Peyer's patch (tissue), 4 donors: Measurements from ENCODE around the gene CHTOP. TPM values are rescaled to one million over a fixed set of nuclear protein-coding genes. Genes with fewer than 3 reads are reported as not detected.

Experiments used
- DNase-seq, 3 donors: peaks; one replicate each; pipeline ENCODE4 v3.0.0-alpha.2; 2017 to 2019
- H3K27ac ChIP-seq, 4 donors: fragments of 200-600 bp; sonication (generic); one replicate each; pipeline ENCODE4 v1.5.1; 2016 to 2019
- H3K27me3 ChIP-seq, 2 donors: fragments of 200-600 bp; sonication (generic); one replicate each; pipeline ENCODE4 v1.5.1; 2019
- H3K36me3 ChIP-seq, 3 donors: fragments of 200-600 bp; sonication (generic); one replicate each; pipeline ENCODE4 v1.5.1; 2016 to 2019
- H3K4me1 ChIP-seq, 4 donors: fragments of 200-600 bp; sonication (generic); one replicate each; pipeline ENCODE4 v1.5.1; 2016 to 2019
- H3K4me3 ChIP-seq, 4 donors: fragments of 200-600 bp; sonication (generic); 1 replicate in 3 of 4; 2 replicates in 1 of 4; pipeline ENCODE4 v1.5.1; 2016 to 2019; ENCODE audit warnings: mild to moderate bottlenecking in 1 of 4
- H3K9me3 ChIP-seq, 4 donors: fragments of 200-600 bp; sonication (generic); one replicate each; pipeline ENCODE4 v1.5.1; 2016 to 2019; ENCODE audit warnings: mild to moderate bottlenecking in 1 of 4
- CTCF ChIP-seq, 6 experiments: fragments of 450-650 bp in 4 of 6; fragments of 200-600 bp in 2 of 6; sonication (generic) in 1 of 6; IDR thresholded peaks; one replicate each; pipeline ENCODE4 v1.5.1; 2017 to 2019; ENCODE audit warnings: antibody characterized with exemption in 6 of 6, mild to moderate bottlenecking in 3 of 6, moderate library complexity in 1 of 6
- POLR2A ChIP-seq, 2 donors: fragments of 450-650 bp; IDR thresholded peaks; one replicate each; pipeline ENCODE4 v1.5.1; 2017; ENCODE audit warnings: antibody characterized with exemption in 2 of 2, mild to moderate bottlenecking in 2 of 2, moderate library complexity in 2 of 2
- total RNA-seq, 4 donors: library from RNA; depleted of rRNA; stranded (reverse); fragments of >200 nt; gene quantifications; one replicate each; pipeline ENCODE4 v1.1.0, GENCODE V29; 2016

The CHTOP gene
- total RNA-seq, 4 donors from 2014 or later = 53.8 to 80.8 (median 68.7) TPM

GRCh38 chr1:153613406-153613805, 20.5 kb upstream of the CHTOP start:
- peaks cover 0 to 54% (median 4%) of the 10 kb centered on the region in 4 donors for H3K4me1 ChIP-seq
- H3K27me3 ChIP-seq = no peaks in the 10 kb centered on the region
- TF ChIP-seq CTCF (IDR thresholded peaks at IDR 0.05) (no peak), POLR2A (IDR thresholded peaks at IDR 0.05) (no peak)
- H3K4me3 ChIP-seq = peak overlapping the region in 2 of 4 donors; percentile 64 to 76
- no peaks in the 10 kb centered on the region for H3K9me3 ChIP-seq
- DNase-seq = no peak
- H3K27ac ChIP-seq = peak overlapping the region; percentile 60 to 100 (median 92)
- no peaks in the 10 kb centered on the region for H3K36me3 ChIP-seq

- Histone ChIP-seq H3K4me1 (peaks cover 0 to 50% (median 4%) of the 10 kb centered on the region in 4 donors), H3K4me3 (peak overlapping the region in 2 of 4 donors; percentile 52 to 62), H3K36me3 (no peaks in the 10 kb centered on the region), H3K9me3 (no peaks in the 10 kb centered on the region), H3K27me3 (no peaks in the 10 kb centered on the region), H3K27ac (peak overlapping the region in 3 of 4 donors; percentile 91 to 100 (median 93))
- no peak for DNase-seq
- TF ChIP-seq POLR2A (IDR thresholded peaks at IDR 0.05) = peak in 1 of 2 donors; percentile 24
- TF ChIP-seq CTCF (IDR thresholded peaks at IDR 0.05) = no peak
Measured at GRCh38 chr1:153614189-153614900, 19.5 kb upstream of the CHTOP start.

GRCh38 chr1:153614906-153615305, 19.0 kb upstream of the CHTOP start:
- Histone ChIP-seq H3K27me3 (no peaks in the 10 kb centered on the region), H3K4me3 (peak overlapping the region in 2 of 4 donors; percentile 52 to 62), H3K36me3 (peaks cover 0 to 4% (median 0%) of the 10 kb centered on the region in 3 donors), H3K9me3 (no peaks in the 10 kb centered on the region), H3K4me1 (peaks cover 0 to 44% (median 4%) of the 10 kb centered on the region in 4 donors), H3K27ac (peak overlapping the region in 3 of 4 donors; percentile 91 to 100 (median 93))
- TF ChIP-seq CTCF (IDR thresholded peaks at IDR 0.05) (no peak), POLR2A (IDR thresholded peaks at IDR 0.05) (no peak)
- DNase-seq = no peak

GRCh38 chr1:153615406-153615805, 18.5 kb upstream of the CHTOP start:
- TF ChIP-seq CTCF (IDR thresholded peaks at IDR 0.05) (no peak), POLR2A (IDR thresholded peaks at IDR 0.05) (no peak)
- peaks cover 0 to 39% (median 4%) of the 10 kb centered on the region in 4 donors for H3K4me1 ChIP-seq
- H3K27me3 ChIP-seq = no peaks in the 10 kb centered on the region
- H3K27ac ChIP-seq = peak overlapping the region in 3 of 4 donors; percentile 83 to 100 (median 85)
- peaks cover 0 to 9% (median 0%) of the 10 kb centered on the region in 3 donors for H3K36me3 ChIP-seq
- DNase-seq = no peak
- H3K4me3 ChIP-seq = peak overlapping the region in 3 of 4 donors; percentile 11 to 62 (median 52)
- no peaks in the 10 kb centered on the region for H3K9me3 ChIP-seq

- Histone ChIP-seq H3K9me3 (no peaks in the 10 kb centered on the region), H3K4me1 (peaks cover 0 to 30% (median 4%) of the 10 kb centered on the region in 4 donors), H3K36me3 (peaks cover 0 to 12% (median 0%) of the 10 kb centered on the region in 3 donors), H3K27me3 (no peaks in the 10 kb centered on the region), H3K27ac (peak within 1 kb of the TSS; percentile 17 to 100 (median 84)), H3K4me3 (peak within 1 kb of the TSS in 3 of 4 donors; percentile 11 to 62 (median 52))
- peak in 2 of 3 donors; percentile 93 to 94 for DNase-seq
- TF ChIP-seq CTCF (IDR thresholded peaks at IDR 0.05) = no peak
- peak; percentile 76 to 94 for TF ChIP-seq POLR2A (IDR thresholded peaks at IDR 0.05)
Measured at GRCh38 chr1:153616144-153616916, 17.5 kb upstream of the CHTOP start, which contains the start of gene S100A14. S100A14 (minus strand) TSS chr1:153616325; CDS start chr1:153615858, 467 bp downstream.
